Thoracic aorta (tissue), 2 donors: ENCODE measurements around the gene CABLES2. TPM values are rescaled to one million over a fixed set of nuclear protein-coding genes. Genes with fewer than 3 reads are reported as not detected.

Experiments
- ATAC-seq: fragments of 150-250 bp; one replicate; pipeline ENCODE4 v1.8.0; 2017; ENCODE audit warnings: low read depth; ENCODE audit not compliant: insufficient number of reproducible peaks, low FRiP score
- DNase-seq: peaks from one replicate; pipeline ENCODE4 v3.0.0-alpha.2; 2020; ENCODE audit warnings: low spot score
- H3K27ac ChIP-seq, 2 donors: fragments of 200-600 bp; sonication (generic); 1 replicate in 1 of 2; 2 replicates in 1 of 2; pipeline ENCODE4 v1.5.1; 2016; ENCODE audit warnings: mild to moderate bottlenecking in 2 of 2, moderate library complexity in 2 of 2
- H3K27me3 ChIP-seq: fragments of 200-600 bp; sonication (generic); replicated peaks from 2 replicates; pipeline ENCODE4 v1.6.0; 2016; ENCODE audit warnings: mild to moderate bottlenecking; ENCODE audit not compliant: insufficient read depth
- H3K36me3 ChIP-seq: fragments of 200-600 bp; sonication (generic); one replicate; pipeline ENCODE4 v1.5.1; 2016
- H3K4me1 ChIP-seq, 2 donors: fragments of 200-600 bp; sonication (generic); 1 replicate in 1 of 2; 2 replicates in 1 of 2; pipeline versions ENCODE4 v1.5.1 to v1.6.0; 2016; ENCODE audit warnings: low read depth in 2 of 2, mild to moderate bottlenecking in 1 of 2; ENCODE audit not compliant: control insufficient read depth in 1 of 2
- H3K4me3 ChIP-seq: fragments of 200-600 bp; sonication (generic); 2 replicates; pipeline ENCODE4 v1.5.1; 2016; ENCODE audit warnings: mild to moderate bottlenecking
- H3K9me3 ChIP-seq: fragments of 200-600 bp; sonication (generic); 2 replicates; pipeline ENCODE4 v1.5.1; 2016
- CTCF ChIP-seq: fragments of 200-600 bp; sonication (generic); IDR thresholded peaks from one replicate; pipeline ENCODE4 v1.5.1; 2019; ENCODE audit warnings: antibody characterized with exemption
- total RNA-seq, 2 donors: library from RNA; depleted of rRNA; stranded (reverse); fragments of >200 nt; gene quantifications; one replicate each; pipeline versions ENCODE4 v1.1.0 to v1.2.3, GENCODE V29; 2016

CABLES2 gene
- total RNA-seq, 2 donors from 2014 or later: 2.1 to 9.2 TPM

- Histone ChIP-seq H3K4me1 (peaks cover 7 to 28% of the 10 kb centered on the region in 2 donors), H3K4me3 (peak within 1 kb of the TSS; percentile 82), H3K27ac (peak within 1 kb of the TSS; percentile 82 to 87), H3K9me3 (no peaks in the 10 kb centered on the region), H3K27me3 (no peaks in the 10 kb centered on the region), H3K36me3 (peaks cover 12% of the 10 kb centered on the region)
- peak; percentile 62 for ATAC-seq
- TF ChIP-seq CTCF: peak; percentile 21
- DNase-seq: peak; percentile 64
These were observed 20.5 kb downstream of the CABLES2 start, which contains the start of gene RPS21 for GRCh38 chr20:62386383-62387218. TSS of gene RPS21 (plus strand) at chr20:62387103. CDS start at chr20:62387339, 236 bp downstream.

GRCh38 chr20:62382306-62383198 is 24.5 kb downstream of the CABLES2 start:
- Histone ChIP-seq H3K36me3 (no peaks in the 10 kb centered on the region), H3K4me3 (no peak overlapping the region), H3K4me1 (peaks cover 8 to 31% of the 10 kb centered on the region in 2 donors), H3K27me3 (no peaks in the 10 kb centered on the region), H3K27ac (no peak overlapping the region), H3K9me3 (no peaks in the 10 kb centered on the region)
- no peak for DNase-seq
- peak; percentile 90 for TF ChIP-seq CTCF
- ATAC-seq: no peak

- no peaks in the 10 kb centered on the region for H3K9me3 ChIP-seq
- no peak overlapping the region for H3K27ac ChIP-seq
- peaks cover 10 to 35% of the 10 kb centered on the region in 2 donors for H3K4me1 ChIP-seq
- ATAC-seq: no peak
- H3K36me3 ChIP-seq: no peaks in the 10 kb centered on the region
- H3K27me3 ChIP-seq: no peaks in the 10 kb centered on the region
- no peak for DNase-seq
- H3K4me3 ChIP-seq: no peak overlapping the region
- TF ChIP-seq CTCF: no peak
These were observed 25.2 kb downstream of the CABLES2 start for GRCh38 chr20:62381842-62382241.

- no peaks in the 10 kb centered on the region for H3K36me3 ChIP-seq
- no peaks in the 10 kb centered on the region for H3K27me3 ChIP-seq
- no peak overlapping the region for H3K4me3 ChIP-seq
- no peak for DNase-seq
- no peaks in the 10 kb centered on the region for H3K9me3 ChIP-seq
- no peak overlapping the region for H3K27ac ChIP-seq
- ATAC-seq: no peak
- TF ChIP-seq CTCF: no peak
- peaks cover 13 to 39% of the 10 kb centered on the region in 2 donors for H3K4me1 ChIP-seq
These were observed 25.8 kb downstream of the CABLES2 start for GRCh38 chr20:62381202-62381797.

- no peaks in the 10 kb centered on the region for H3K27me3 ChIP-seq
- H3K4me1 ChIP-seq: peaks cover 13 to 45% of the 10 kb centered on the region in 2 donors
- no peak for ATAC-seq
- no peak for TF ChIP-seq CTCF
- H3K27ac ChIP-seq: peak overlapping the region in 1 of 2 donors; percentile 28
- H3K36me3 ChIP-seq: no peaks in the 10 kb centered on the region
- H3K4me3 ChIP-seq: no peak overlapping the region
- DNase-seq: no peak
- no peaks in the 10 kb centered on the region for H3K9me3 ChIP-seq
These were observed 28.9 kb downstream of the CABLES2 start for GRCh38 chr20:62378215-62378614.
